AG09309 (cell line): ENCODE results near the gene SCMH1.
"Not testable (repeated sequence)": the region's sequence is repeated elsewhere in the genome, so short reads cannot be mapped to it uniquely, and the experiment has no call there.

Source experiments
- DNase-seq: peaks from one replicate; pipeline ENCODE4 v3.0.0-alpha.2; 2010; ENCODE audit warnings: low read depth
- H3K4me3 ChIP-seq: 2 replicates; pipeline ENCODE4 v1.5.1; 2011; ENCODE audit warnings: mild to moderate bottlenecking, low read depth, low read length, moderate library complexity; ENCODE audit not compliant: control insufficient read depth
- CTCF ChIP-seq: IDR thresholded peaks from 2 replicates; pipeline ENCODE4 v1.5.1; 2011; ENCODE audit warnings: mild to moderate bottlenecking, low read depth, low read length, inconsistent platforms; ENCODE audit not compliant: insufficient read depth, control insufficient read depth; ENCODE audit errors: missing control alignments

Gene SCMH1

GRCh38 chr1:41221995-41222394 is 20.1 kb downstream of the SCMH1 start:
- DNase-seq: no peak
- no peak overlapping the region for H3K4me3 ChIP-seq
- no peak for TF ChIP-seq CTCF

GRCh38 chr1:41218152-41218551 is 24.0 kb downstream of the SCMH1 start:
- no peak overlapping the region for H3K4me3 ChIP-seq
- TF ChIP-seq CTCF: no peak
- no peak for DNase-seq

- TF ChIP-seq CTCF: no peak
- no peak for DNase-seq
- H3K4me3 ChIP-seq: no peak overlapping the region
These were observed 24.7 kb downstream of the SCMH1 start for GRCh38 chr1:41217441-41217840.

GRCh38 chr1:41215623-41216022 is 26.5 kb downstream of the SCMH1 start:
- no peak for DNase-seq
- no peak for TF ChIP-seq CTCF
- no peak overlapping the region for H3K4me3 ChIP-seq

- no peak for TF ChIP-seq CTCF
- H3K4me3 ChIP-seq: no peak overlapping the region
- no peak for DNase-seq
These were observed 28.8 kb downstream of the SCMH1 start for GRCh38 chr1:41213341-41213740.

GRCh38 chr1:41211608-41212007 is 30.5 kb downstream of the SCMH1 start:
- not testable (repeated sequence) for H3K4me3 ChIP-seq, DNase-seq

- not testable (repeated sequence) for H3K4me3 ChIP-seq, DNase-seq
These were observed 35.1 kb downstream of the SCMH1 start for GRCh38 chr1:41207053-41207452.

GRCh38 chr1:41200728-41201127 is 41.4 kb downstream of the SCMH1 start:
- no peak overlapping the region for H3K4me3 ChIP-seq
- DNase-seq: no peak

More at GRCh38 chr1:41200728-41201127, 41.4 kb downstream of the SCMH1 start:
- no peak for TF ChIP-seq CTCF
